Measurements from ENCODE around the gene INPP5A. TPM values are rescaled to one million over a fixed set of nuclear protein-coding genes. Genes with fewer than 3 reads are reported as not detected.

Gene INPP5A
- total and polyA plus RNA-seq, 2 of the 13 experiments (the other 11 are each of a cell fraction or from before 2014, with no cell fraction given), result 17.5 to 37.9 TPM

DNA sequence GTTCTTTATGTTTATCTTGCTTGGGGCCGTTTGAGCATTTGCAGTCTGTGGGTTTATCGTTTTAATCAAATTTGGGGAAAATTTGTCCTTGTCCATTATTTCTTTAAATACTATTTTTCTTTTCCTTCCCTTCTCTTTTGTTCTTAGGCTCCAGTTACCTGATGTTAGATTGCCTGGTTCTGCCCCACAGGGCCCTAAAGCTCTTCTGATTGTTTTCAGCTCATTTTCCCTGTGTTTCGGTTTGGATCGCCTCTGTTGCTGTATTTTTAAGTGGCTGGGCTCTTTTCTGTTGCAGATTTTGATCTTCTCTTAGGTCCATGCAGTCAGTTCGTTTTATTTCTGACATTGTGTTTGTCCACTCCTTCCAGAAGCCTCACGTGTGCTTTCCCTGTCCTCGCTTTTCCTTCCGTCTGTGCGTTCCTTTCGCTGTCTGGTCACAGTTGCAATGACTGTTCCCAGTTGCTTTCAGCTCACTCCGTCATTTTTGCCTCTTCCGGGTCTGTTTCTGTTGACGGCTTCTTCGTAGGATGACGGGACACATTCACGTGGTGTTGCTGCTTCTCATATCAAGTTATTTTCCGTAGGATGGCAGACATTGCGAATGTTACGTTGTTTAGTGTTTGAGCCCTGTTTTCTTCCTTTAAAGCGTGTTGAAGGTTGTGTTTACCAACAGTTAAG lies 111.4 kb downstream of the INPP5A start (continued):
- TF ChIP-seq, protein P1, sequence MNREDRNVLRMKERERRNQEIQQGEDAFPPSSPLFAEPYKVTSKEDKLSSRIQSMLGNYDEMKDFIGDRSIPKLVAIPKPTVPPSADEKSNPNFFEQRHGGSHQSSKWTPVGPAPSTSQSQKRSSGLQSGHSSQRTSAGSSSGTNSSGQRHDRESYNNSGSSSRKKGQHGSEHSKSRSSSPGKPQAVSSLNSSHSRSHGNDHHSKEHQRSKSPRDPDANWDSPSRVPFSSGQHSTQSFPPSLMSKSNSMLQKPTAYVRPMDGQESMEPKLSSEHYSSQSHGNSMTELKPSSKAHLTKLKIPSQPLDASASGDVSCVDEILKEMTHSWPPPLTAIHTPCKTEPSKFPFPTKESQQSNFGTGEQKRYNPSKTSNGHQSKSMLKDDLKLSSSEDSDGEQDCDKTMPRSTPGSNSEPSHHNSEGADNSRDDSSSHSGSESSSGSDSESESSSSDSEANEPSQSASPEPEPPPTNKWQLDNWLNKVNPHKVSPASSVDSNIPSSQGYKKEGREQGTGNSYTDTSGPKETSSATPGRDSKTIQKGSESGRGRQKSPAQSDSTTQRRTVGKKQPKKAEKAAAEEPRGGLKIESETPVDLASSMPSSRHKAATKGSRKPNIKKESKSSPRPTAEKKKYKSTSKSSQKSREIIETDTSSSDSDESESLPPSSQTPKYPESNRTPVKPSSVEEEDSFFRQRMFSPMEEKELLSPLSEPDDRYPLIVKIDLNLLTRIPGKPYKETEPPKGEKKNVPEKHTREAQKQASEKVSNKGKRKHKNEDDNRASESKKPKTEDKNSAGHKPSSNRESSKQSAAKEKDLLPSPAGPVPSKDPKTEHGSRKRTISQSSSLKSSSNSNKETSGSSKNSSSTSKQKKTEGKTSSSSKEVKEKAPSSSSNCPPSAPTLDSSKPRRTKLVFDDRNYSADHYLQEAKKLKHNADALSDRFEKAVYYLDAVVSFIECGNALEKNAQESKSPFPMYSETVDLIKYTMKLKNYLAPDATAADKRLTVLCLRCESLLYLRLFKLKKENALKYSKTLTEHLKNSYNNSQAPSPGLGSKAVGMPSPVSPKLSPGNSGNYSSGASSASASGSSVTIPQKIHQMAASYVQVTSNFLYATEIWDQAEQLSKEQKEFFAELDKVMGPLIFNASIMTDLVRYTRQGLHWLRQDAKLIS (CRISPR knock-in tag; IDR thresholded peaks at IDR 0.05), result no peak
- no peak for TF ChIP-seq ZNF674 (CRISPR knock-in tag; IDR thresholded peaks at IDR 0.05; ENCODE audit: low read depth)
- TF ChIP-seq NBN (conservative IDR thresholded peaks at IDR 0.05), result no peak
- TF ChIP-seq RFX1 (IDR thresholded peaks at IDR 0.05), result no peak
- no peak for TF ChIP-seq TCF7L2 (IDR thresholded peaks at IDR 0.05; ENCODE audit: low read depth, low read length)
- no peak for TF ChIP-seq PLRG1 (conservative IDR thresholded peaks at IDR 0.05)
- no peak for TF ChIP-seq KLF13 (CRISPR knock-in tag; IDR thresholded peaks at IDR 0.05)
- TF ChIP-seq TRIM24 (CRISPR knock-in tag; IDR thresholded peaks at IDR 0.05), result no peak

DNA sequence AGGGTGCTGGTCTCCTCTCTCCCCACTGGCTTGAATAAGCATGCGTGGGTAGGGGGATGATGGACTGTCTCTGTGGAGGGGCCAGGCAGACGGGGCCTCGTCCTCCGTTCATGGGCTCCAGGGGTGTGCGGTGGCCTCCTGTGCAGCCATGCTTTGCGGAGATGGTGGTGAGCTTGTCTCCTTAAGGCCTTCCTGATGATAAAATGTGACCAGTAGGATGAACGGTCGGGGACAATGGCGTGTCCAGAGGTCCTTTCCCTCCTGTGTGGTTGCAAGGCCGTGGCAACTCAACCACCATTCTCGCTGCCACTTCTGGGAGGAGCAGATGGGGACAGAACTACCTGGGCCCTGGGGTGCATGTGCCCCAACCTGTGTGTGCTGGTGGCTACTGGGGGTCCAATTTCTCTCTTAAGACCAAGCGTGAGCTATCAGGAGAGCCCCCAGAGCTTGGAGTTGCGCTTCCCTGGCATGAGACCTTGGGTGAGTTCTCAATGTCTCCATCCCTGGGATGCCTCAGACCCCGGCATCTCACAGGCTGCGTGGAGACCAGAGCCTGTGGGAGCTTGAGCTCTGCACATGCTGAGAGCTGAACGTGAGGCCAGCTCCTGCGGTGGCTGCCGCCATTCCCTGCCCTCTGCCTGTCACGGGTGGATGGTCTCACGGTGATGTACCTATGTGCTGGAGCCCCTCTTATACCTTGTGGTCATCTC lies 112.2 kb downstream of the INPP5A start:
- BruUV-seq (replicated peaks), result no TSS peak
- no peak for DNase-seq (ENCODE audit: low spot score)
- Histone ChIP-seq H3K79me2 (ENCODE audit: insufficient read depth, low read length) (no peaks in the 10 kb centered on the region), H4K20me1 (ENCODE audit: insufficient read depth, low read length) (peaks cover 4% of the 10 kb centered on the region; the same call in 1 of the 2 replicates), H3K27ac (ENCODE audit: extremely low read length, insufficient read depth, low read length) (no peak overlapping the region), H2AFZ (ENCODE audit: low read length) (no peak overlapping the region), H3K9ac (ENCODE audit: insufficient read depth, low read depth, low read length) (no peak overlapping the region), H3K4me1 (ENCODE audit: insufficient read depth, low read length) (no peaks in the 10 kb centered on the region), H3K4me2 (ENCODE audit: low read depth, low read length) (no peak overlapping the region), H3K9me3 (ENCODE audit: low read length) (no peaks in the 10 kb centered on the region), H3K36me3 (replicated peaks in 1 of 2; ENCODE audit: control insufficient read depth in 1 of 2, insufficient read depth in 2 of 2, low read length in 2 of 2) (no peaks in the 10 kb centered on the region; a peak in 1 of 5 replicates), H3K4me3 (replicated peaks in 1 of 3; ENCODE audit: insufficient read depth in 1 of 3, low read depth in 2 of 3, low read length in 3 of 3) (no peak overlapping the region), H3K27me3 (ENCODE audit: control insufficient read depth in 1 of 2, insufficient read depth in 2 of 2, low read length in 2 of 2) (no peaks in the 10 kb centered on the region)
- ChIA-PET CTCF (ENCODE audit: low intra/inter-chr PET ratio, low total read pairs) (no interaction called here), POLR2A (no interaction called here)
- no peak for ATAC-seq
- in situ Hi-C loops (cut with HindIII; ENCODE audit: extremely low pct_ligation_motif_present, low pct_unique_long_range_greater_than_20kb) (loop anchor here (5.0 to 10.0 kb wide), 2 partner anchors 152 to 245 kb away; no protein-coding TSS in a partner anchor), intact Hi-C loops (cut with micrococcal nuclease; ENCODE audit: unreplicated experiment) (loop anchor here (5.0 to 10.0 kb wide), 2 partner anchors 245 to 347 kb away; no protein-coding TSS in a partner anchor)
- 99% methylated on average over 15 of the region's 20 CpGs for WGBS (ENCODE audit: low lambda C conversion rate)
- TF ChIP-seq ZNF563 (CRISPR knock-in tag; IDR thresholded peaks at IDR 0.05), result no peak
- no peak for TF ChIP-seq ZNF782 (CRISPR knock-in tag; IDR thresholded peaks at IDR 0.05; ENCODE audit: borderline replicate concordance)
- TF ChIP-seq KDM2A (CRISPR knock-in tag; IDR thresholded peaks at IDR 0.05; ENCODE audit: borderline replicate concordance, low read depth), result no peak
- TF ChIP-seq, protein P2, sequence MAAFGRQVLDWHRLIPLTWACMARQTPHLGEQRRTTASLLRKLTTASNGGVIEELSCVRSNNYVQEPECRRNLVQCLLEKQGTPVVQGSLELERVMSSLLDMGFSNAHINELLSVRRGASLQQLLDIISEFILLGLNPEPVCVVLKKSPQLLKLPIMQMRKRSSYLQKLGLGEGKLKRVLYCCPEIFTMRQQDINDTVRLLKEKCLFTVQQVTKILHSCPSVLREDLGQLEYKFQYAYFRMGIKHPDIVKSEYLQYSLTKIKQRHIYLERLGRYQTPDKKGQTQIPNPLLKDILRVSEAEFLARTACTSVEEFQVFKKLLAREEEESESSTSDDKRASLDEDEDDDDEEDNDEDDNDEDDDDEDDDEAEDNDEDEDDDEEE (CRISPR knock-in tag; IDR thresholded peaks at IDR 0.05), result no peak
- TF ChIP-seq TBX2 (CRISPR knock-in tag; IDR thresholded peaks at IDR 0.05; ENCODE audit: borderline replicate concordance), result no peak
- no peak for TF ChIP-seq MIER2 (CRISPR knock-in tag; IDR thresholded peaks at IDR 0.05)
- TF ChIP-seq JUNB (CRISPR knock-in tag; IDR thresholded peaks at IDR 0.05; ENCODE audit: borderline replicate concordance), result no peak
- TF ChIP-seq PTBP1 (IDR thresholded peaks at IDR 0.05; ENCODE audit: low read depth, low read length, poor library complexity, severe bottlenecking), result no peak
- TF ChIP-seq SALL1 (CRISPR knock-in tag; IDR thresholded peaks at IDR 0.05), result no peak
- TF ChIP-seq PITX1 (CRISPR knock-in tag; IDR thresholded peaks at IDR 0.05), result no peak
- FAIRE-seq, result no peak

Data from HepG2 (cell line).